Measurements from ENCODE around the gene ZNF385D. TPM values are rescaled to one million over a fixed set of nuclear protein-coding genes. Genes with fewer than 3 reads are reported as not detected.

The ZNF385D gene
- total and polyA plus RNA-seq, 2 experiments from 2014 or later, result 2.7 to 12.3 TPM

DNA sequence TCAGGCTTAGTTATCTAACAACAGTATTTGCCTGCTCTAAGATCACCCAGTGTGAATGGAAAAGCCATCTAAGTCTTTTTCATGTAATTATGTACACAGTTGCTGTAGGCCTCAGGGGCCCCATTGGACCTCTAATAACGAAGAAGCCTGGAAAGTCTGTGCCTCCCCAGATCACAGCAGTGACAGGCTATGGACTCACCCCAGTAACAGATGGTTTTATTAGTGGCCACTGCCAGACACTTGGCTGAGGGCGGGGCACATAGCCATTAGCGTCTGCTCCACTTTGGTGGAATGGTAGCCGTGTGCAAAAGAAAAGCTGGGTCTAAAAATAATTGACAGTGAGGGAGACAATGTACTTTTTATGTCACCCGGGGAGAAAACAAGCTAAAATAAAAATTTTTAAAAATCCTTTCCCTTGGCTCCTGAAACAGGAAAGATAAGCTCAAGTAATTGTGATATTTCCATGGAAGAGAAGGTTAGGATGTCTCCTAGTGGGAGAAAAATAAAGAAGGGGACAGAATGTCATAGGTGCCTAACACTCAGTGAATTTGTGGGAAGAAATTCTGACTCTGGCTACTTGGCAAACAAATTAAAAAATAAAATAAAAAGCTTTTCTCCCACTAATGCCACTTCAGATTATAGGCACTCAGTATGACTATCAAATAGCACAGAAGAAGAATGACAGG lies 44.3 kb upstream of the ZNF385D start:
- Mint-ChIP-seq H3K4me1 (peaks cover 11% of the 10 kb centered on the region; the same call in 2 of the 3 replicates), H3K4me3 (no peak overlapping the region), H3K9me3 (peaks cover 7% of the 10 kb centered on the region; the same call in 1 of the 3 replicates), H3K27me3 (ENCODE audit: insufficient read depth, low read depth, poor library complexity) (no peaks in the 10 kb centered on the region), H3K36me3 (ENCODE audit: low read depth) (no peaks in the 10 kb centered on the region), H3K27ac (no peak overlapping the region)
- Histone ChIP-seq H2AFZ (no peak overlapping the region), H3K79me2 (replicated peaks; ENCODE audit: insufficient read depth) (no peaks in the 10 kb centered on the region), H3K27ac (ENCODE audit: low read depth) (no peak overlapping the region), H3K4me2 (no peak overlapping the region), H4K20me1 (replicated peaks; ENCODE audit: insufficient read depth) (no peaks in the 10 kb centered on the region), H3K4me3 (no peak overlapping the region), H3F3A (replicated peaks; ENCODE audit: low read depth) (no peaks in the 10 kb centered on the region), H3K27me3 (ENCODE audit: insufficient read depth) (no peaks in the 10 kb centered on the region), H3K4me1 (ENCODE audit: insufficient read depth) (no peaks in the 10 kb centered on the region), H3K9me2 (ENCODE audit: insufficient read depth) (0 out of 2 replicates have a peak, but pooled peaks cover 3% of the 10 kb centered on the region), H3K36me3 (ENCODE audit: insufficient read depth) (no peaks in the 10 kb centered on the region)
- TF ChIP-seq NANOG (IDR thresholded peaks at IDR 0.05; ENCODE audit: borderline replicate concordance) (no peak), ZNF331 (CRISPR knock-in tag; IDR thresholded peaks at IDR 0.05; ENCODE audit: low read depth) (no peak), STAT1 (IDR thresholded peaks at IDR 0.05; ENCODE audit: unreplicated experiment) (no peak), ZNF114 (CRISPR knock-in tag; IDR thresholded peaks at IDR 0.05) (no peak), JUNB (IDR thresholded peaks at IDR 0.05; ENCODE audit: unreplicated experiment) (no peak), EZH2phosphoT487 (IDR thresholded peaks at IDR 0.05; ENCODE audit: unreplicated experiment) (no peak), EZH2 (IDR thresholded peaks at IDR 0.05; ENCODE audit: low read depth, unreplicated experiment) (no peak), POLR2AphosphoS5 (IDR thresholded peaks at IDR 0.05; ENCODE audit: low read depth) (no peak), ETS1 (IDR thresholded peaks at IDR 0.05) (no peak), CREB1 (CRISPR knock-in tag; IDR thresholded peaks at IDR 0.05; ENCODE audit: low read depth) (no peak)
- TF ChIP-seq, protein P1, sequence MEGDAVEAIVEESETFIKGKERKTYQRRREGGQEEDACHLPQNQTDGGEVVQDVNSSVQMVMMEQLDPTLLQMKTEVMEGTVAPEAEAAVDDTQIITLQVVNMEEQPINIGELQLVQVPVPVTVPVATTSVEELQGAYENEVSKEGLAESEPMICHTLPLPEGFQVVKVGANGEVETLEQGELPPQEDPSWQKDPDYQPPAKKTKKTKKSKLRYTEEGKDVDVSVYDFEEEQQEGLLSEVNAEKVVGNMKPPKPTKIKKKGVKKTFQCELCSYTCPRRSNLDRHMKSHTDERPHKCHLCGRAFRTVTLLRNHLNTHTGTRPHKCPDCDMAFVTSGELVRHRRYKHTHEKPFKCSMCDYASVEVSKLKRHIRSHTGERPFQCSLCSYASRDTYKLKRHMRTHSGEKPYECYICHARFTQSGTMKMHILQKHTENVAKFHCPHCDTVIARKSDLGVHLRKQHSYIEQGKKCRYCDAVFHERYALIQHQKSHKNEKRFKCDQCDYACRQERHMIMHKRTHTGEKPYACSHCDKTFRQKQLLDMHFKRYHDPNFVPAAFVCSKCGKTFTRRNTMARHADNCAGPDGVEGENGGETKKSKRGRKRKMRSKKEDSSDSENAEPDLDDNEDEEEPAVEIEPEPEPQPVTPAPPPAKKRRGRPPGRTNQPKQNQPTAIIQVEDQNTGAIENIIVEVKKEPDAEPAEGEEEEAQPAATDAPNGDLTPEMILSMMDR (conservative IDR thresholded peaks at IDR 0.05; ENCODE audit: low read depth in 2 of 2), result no peak
- TF ChIP-seq, protein P2, sequence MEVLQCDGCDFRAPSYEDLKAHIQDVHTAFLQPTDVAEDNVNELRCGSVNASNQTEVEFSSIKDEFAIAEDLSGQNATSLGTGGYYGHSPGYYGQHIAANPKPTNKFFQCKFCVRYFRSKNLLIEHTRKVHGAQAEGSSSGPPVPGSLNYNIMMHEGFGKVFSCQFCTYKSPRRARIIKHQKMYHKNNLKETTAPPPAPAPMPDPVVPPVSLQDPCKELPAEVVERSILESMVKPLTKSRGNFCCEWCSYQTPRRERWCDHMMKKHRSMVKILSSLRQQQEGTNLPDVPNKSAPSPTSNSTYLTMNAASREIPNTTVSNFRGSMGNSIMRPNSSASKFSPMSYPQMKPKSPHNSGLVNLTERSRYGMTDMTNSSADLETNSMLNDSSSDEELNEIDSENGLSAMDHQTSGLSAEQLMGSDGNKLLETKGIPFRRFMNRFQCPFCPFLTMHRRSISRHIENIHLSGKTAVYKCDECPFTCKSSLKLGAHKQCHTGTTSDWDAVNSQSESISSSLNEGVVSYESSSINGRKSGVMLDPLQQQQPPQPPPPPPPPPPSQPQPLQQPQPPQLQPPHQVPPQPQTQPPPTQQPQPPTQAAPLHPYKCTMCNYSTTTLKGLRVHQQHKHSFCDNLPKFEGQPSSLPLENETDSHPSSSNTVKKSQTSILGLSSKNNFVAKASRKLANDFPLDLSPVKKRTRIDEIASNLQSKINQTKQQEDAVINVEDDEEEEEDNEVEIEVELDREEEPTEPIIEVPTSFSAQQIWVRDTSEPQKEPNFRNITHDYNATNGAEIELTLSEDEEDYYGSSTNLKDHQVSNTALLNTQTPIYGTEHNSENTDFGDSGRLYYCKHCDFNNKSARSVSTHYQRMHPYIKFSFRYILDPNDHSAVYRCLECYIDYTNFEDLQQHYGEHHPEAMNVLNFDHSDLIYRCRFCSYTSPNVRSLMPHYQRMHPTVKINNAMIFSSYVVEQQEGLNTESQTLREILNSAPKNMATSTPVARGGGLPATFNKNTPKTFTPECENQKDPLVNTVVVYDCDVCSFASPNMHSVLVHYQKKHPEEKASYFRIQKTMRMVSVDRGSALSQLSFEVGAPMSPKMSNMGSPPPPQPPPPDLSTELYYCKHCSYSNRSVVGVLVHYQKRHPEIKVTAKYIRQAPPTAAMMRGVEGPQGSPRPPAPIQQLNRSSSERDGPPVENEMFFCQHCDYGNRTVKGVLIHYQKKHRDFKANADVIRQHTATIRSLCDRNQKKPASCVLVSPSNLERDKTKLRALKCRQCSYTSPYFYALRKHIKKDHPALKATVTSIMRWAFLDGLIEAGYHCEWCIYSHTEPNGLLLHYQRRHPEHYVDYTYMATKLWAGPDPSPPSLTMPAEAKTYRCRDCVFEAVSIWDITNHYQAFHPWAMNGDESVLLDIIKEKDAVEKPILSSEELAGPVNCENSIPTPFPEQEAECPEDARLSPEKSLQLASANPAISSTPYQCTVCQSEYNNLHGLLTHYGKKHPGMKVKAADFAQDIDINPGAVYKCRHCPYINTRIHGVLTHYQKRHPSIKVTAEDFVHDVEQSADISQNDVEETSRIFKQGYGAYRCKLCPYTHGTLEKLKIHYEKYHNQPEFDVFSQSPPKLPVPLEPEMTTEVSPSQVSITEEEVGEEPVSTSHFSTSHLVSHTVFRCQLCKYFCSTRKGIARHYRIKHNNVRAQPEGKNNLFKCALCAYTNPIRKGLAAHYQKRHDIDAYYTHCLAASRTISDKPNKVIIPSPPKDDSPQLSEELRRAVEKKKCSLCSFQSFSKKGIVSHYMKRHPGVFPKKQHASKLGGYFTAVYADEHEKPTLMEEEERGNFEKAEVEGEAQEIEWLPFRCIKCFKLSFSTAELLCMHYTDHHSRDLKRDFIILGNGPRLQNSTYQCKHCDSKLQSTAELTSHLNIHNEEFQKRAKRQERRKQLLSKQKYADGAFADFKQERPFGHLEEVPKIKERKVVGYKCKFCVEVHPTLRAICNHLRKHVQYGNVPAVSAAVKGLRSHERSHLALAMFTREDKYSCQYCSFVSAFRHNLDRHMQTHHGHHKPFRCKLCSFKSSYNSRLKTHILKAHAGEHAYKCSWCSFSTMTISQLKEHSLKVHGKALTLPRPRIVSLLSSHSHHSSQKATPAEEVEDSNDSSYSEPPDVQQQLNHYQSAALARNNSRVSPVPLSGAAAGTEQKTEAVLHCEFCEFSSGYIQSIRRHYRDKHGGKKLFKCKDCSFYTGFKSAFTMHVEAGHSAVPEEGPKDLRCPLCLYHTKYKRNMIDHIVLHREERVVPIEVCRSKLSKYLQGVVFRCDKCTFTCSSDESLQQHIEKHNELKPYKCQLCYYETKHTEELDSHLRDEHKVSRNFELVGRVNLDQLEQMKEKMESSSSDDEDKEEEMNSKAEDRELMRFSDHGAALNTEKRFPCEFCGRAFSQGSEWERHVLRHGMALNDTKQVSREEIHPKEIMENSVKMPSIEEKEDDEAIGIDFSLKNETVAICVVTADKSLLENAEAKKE (CRISPR knock-in tag; IDR thresholded peaks at IDR 0.05), result no peak
- TF ChIP-seq, protein P3, sequence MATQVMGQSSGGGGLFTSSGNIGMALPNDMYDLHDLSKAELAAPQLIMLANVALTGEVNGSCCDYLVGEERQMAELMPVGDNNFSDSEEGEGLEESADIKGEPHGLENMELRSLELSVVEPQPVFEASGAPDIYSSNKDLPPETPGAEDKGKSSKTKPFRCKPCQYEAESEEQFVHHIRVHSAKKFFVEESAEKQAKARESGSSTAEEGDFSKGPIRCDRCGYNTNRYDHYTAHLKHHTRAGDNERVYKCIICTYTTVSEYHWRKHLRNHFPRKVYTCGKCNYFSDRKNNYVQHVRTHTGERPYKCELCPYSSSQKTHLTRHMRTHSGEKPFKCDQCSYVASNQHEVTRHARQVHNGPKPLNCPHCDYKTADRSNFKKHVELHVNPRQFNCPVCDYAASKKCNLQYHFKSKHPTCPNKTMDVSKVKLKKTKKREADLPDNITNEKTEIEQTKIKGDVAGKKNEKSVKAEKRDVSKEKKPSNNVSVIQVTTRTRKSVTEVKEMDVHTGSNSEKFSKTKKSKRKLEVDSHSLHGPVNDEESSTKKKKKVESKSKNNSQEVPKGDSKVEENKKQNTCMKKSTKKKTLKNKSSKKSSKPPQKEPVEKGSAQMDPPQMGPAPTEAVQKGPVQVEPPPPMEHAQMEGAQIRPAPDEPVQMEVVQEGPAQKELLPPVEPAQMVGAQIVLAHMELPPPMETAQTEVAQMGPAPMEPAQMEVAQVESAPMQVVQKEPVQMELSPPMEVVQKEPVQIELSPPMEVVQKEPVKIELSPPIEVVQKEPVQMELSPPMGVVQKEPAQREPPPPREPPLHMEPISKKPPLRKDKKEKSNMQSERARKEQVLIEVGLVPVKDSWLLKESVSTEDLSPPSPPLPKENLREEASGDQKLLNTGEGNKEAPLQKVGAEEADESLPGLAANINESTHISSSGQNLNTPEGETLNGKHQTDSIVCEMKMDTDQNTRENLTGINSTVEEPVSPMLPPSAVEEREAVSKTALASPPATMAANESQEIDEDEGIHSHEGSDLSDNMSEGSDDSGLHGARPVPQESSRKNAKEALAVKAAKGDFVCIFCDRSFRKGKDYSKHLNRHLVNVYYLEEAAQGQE (IDR thresholded peaks at IDR 0.05; ENCODE audit: unreplicated experiment), result no peak
- ATAC-seq (no peak), DNase-seq (ENCODE audit: low spot score) (no peak)

Data from GM23338 (cell line).